ENCODE measurements around the gene CSGALNACT2. TPM values are rescaled to one million over a fixed set of nuclear protein-coding genes. Genes with fewer than 3 reads are reported as not detected.

Gene CSGALNACT2
- total and polyA plus RNA-seq, 2 donors (not counting 1 experiment from before 2014, with no cell fraction given) = 10.9 to 24.0 TPM

GRCh38 chr10:43105102-43105955 is 32.9 kb upstream of the CSGALNACT2 start:
- peak overlapping the region; percentile 90 for H3K4me3 Mint-ChIP-seq
- Histone ChIP-seq H3K27ac (ENCODE audit: low read length in 2 of 2) (peak overlapping the region in 1 of 2 donors; percentile 11), H3K27me3 (replicated peaks in 1 of 4; ENCODE audit: control extremely low read depth in 1 of 4, control insufficient read depth in 3 of 4, insufficient read depth in 4 of 4, low read length in 3 of 4) (peaks cover 0 to 32% (median 2%) of the 10 kb centered on the region in 4 experiments), H3K4me3 (ENCODE audit: control extremely low read depth in 1 of 5, extremely low read depth in 1 of 5, insufficient read depth in 1 of 5, low read depth in 2 of 5, low read length in 4 of 5) (peak overlapping the region; percentile 55 to 82 (median 65)), H4K20me1 (ENCODE audit: control insufficient read depth, insufficient read depth, low read length, poor library complexity, severe bottlenecking) (no peaks in the 10 kb centered on the region), H2AFZ (ENCODE audit: insufficient read depth, low read depth, low read length, poor library complexity, severe bottlenecking) (peak overlapping the region; percentile 97), H3K9me3 (ENCODE audit: control extremely low read depth in 1 of 3, control insufficient read depth in 2 of 3, insufficient read depth in 1 of 3, low read length in 2 of 3) (peaks cover 0 to 4% (median 0%) of the 10 kb centered on the region in 3 donors), H3K4me1 (ENCODE audit: control insufficient read depth in 2 of 2, insufficient read depth in 2 of 2, low read length in 2 of 2) (peaks cover 15 to 26% of the 10 kb centered on the region in 2 donors), H3K79me2 (ENCODE audit: control insufficient read depth, insufficient read depth, low read length) (no peaks in the 10 kb centered on the region), H3K9ac (ENCODE audit: low read length) (peak overlapping the region; percentile 77), H3K4me2 (replicated peaks; ENCODE audit: low read depth, low read length, poor library complexity, severe bottlenecking) (peak overlapping the region; percentile 98), H3K36me3 (replicated peaks in 1 of 2; ENCODE audit: control extremely low read depth in 1 of 2, control insufficient read depth in 1 of 2, extremely low read depth in 1 of 2, insufficient read depth in 2 of 2, low read length in 1 of 2) (no peaks in the 10 kb centered on the region)
- DNase-seq = peak; percentile 85
- under 1% methylated on average over 69 of the region's 71 CpGs for WGBS (ENCODE audit: insufficient coverage)
- POLR2A ChIA-PET = no interaction called here
- ATAC-seq (ENCODE audit: low read depth) = peak; percentile 95
- H3K9me3 Mint-ChIP-seq (ENCODE audit: insufficient read depth) = no peaks in the 10 kb centered on the region
- H3K27me3 Mint-ChIP-seq = peaks cover 17% of the 10 kb centered on the region
- CTCF ChIA-PET = interaction anchor here (0.6 to 1.6 kb wide), 7 partner anchors 9 to 322 kb away, joined by 3 to 6 read pairs (median 3); partner anchors contain the start of genes BMS1 and CSGALNACT2
- TF ChIP-seq, protein P1, sequence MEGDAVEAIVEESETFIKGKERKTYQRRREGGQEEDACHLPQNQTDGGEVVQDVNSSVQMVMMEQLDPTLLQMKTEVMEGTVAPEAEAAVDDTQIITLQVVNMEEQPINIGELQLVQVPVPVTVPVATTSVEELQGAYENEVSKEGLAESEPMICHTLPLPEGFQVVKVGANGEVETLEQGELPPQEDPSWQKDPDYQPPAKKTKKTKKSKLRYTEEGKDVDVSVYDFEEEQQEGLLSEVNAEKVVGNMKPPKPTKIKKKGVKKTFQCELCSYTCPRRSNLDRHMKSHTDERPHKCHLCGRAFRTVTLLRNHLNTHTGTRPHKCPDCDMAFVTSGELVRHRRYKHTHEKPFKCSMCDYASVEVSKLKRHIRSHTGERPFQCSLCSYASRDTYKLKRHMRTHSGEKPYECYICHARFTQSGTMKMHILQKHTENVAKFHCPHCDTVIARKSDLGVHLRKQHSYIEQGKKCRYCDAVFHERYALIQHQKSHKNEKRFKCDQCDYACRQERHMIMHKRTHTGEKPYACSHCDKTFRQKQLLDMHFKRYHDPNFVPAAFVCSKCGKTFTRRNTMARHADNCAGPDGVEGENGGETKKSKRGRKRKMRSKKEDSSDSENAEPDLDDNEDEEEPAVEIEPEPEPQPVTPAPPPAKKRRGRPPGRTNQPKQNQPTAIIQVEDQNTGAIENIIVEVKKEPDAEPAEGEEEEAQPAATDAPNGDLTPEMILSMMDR (IDR thresholded peaks at IDR 0.05) = peak; percentile 99
- TF ChIP-seq EZH2 (IDR thresholded peaks at IDR 0.05; ENCODE audit: borderline replicate concordance, insufficient read depth, low read depth, low read length, poor library complexity, severe bottlenecking) = no peak
- intact Hi-C loops (cut with micrococcal nuclease) = loop anchor here (1.0 to 5.0 kb wide), 3 partner anchors 33 to 353 kb away; partner anchors contain the start of gene CSGALNACT2
- peaks cover 17% of the 10 kb centered on the region for H3K4me1 Mint-ChIP-seq
- H3K27ac Mint-ChIP-seq = peak overlapping the region; percentile 50

DNA sequence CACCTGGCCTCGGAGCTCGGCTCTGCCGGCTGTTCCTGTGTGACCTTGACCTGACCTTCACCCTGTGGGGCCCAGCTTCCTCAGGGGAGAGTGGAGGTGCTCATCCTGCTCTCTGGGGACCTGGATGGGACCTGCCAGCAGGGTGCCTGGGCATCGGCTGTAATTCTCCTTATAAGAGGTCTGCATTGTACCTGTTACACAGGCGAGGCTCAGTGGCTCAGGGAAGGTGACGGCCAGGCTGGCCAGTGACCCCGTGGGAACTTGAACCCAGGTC is 32.4 kb upstream of the CSGALNACT2 start:
- H3K9me3 Mint-ChIP-seq (ENCODE audit: insufficient read depth) = no peaks in the 10 kb centered on the region
- Histone ChIP-seq H3K27ac (ENCODE audit: low read length in 2 of 2) (peak overlapping the region in 1 of 2 donors; percentile 11), H2AFZ (ENCODE audit: insufficient read depth, low read depth, low read length, poor library complexity, severe bottlenecking) (peak overlapping the region; percentile 97), H3K9ac (ENCODE audit: low read length) (no peak overlapping the region), H3K36me3 (replicated peaks in 1 of 2; ENCODE audit: control extremely low read depth in 1 of 2, control insufficient read depth in 1 of 2, extremely low read depth in 1 of 2, insufficient read depth in 2 of 2, low read length in 1 of 2) (no peaks in the 10 kb centered on the region), H4K20me1 (ENCODE audit: control insufficient read depth, insufficient read depth, low read length, poor library complexity, severe bottlenecking) (no peaks in the 10 kb centered on the region), H3K79me2 (ENCODE audit: control insufficient read depth, insufficient read depth, low read length) (no peaks in the 10 kb centered on the region), H3K27me3 (replicated peaks in 1 of 4; ENCODE audit: control extremely low read depth in 1 of 4, control insufficient read depth in 3 of 4, insufficient read depth in 4 of 4, low read length in 3 of 4) (peaks cover 0 to 32% (median 2%) of the 10 kb centered on the region in 4 experiments), H3K4me3 (ENCODE audit: control extremely low read depth in 1 of 5, extremely low read depth in 1 of 5, insufficient read depth in 1 of 5, low read depth in 2 of 5, low read length in 4 of 5) (peak overlapping the region in 1 of 5 experiments; percentile 82), H3K9me3 (ENCODE audit: control extremely low read depth in 1 of 3, control insufficient read depth in 2 of 3, insufficient read depth in 1 of 3, low read length in 2 of 3) (peaks cover 0 to 4% (median 0%) of the 10 kb centered on the region in 3 donors), H3K4me1 (ENCODE audit: control insufficient read depth in 2 of 2, insufficient read depth in 2 of 2, low read length in 2 of 2) (peaks cover 15 to 31% of the 10 kb centered on the region in 2 donors), H3K4me2 (replicated peaks; ENCODE audit: low read depth, low read length, poor library complexity, severe bottlenecking) (peak overlapping the region; percentile 98)
- ChIA-PET CTCF (interaction anchor here (0.6 to 1.6 kb wide), 2 partner anchors 32 to 240 kb away, joined by 3 to 6 read pairs; partner anchors contain the start of gene CSGALNACT2), POLR2A (no interaction called here)
- peak overlapping the region; percentile 90 for H3K4me3 Mint-ChIP-seq
- H3K27ac Mint-ChIP-seq = no peak overlapping the region
- H3K4me1 Mint-ChIP-seq = peaks cover 17% of the 10 kb centered on the region
- 47% methylated on average over 7 of the region's 7 CpGs for WGBS (ENCODE audit: insufficient coverage)
- ATAC-seq (ENCODE audit: low read depth) (no peak), DNase-seq (no peak)
- peaks cover 16% of the 10 kb centered on the region for H3K27me3 Mint-ChIP-seq
- intact Hi-C loops (cut with micrococcal nuclease) = loop anchor here (1.0 to 5.0 kb wide), 3 partner anchors 32 to 354 kb away; partner anchors contain the start of gene CSGALNACT2
- TF ChIP-seq, protein P1 (IDR thresholded peaks at IDR 0.05) = no peak
- no peak for TF ChIP-seq EZH2 (IDR thresholded peaks at IDR 0.05; ENCODE audit: borderline replicate concordance, insufficient read depth, low read depth, low read length, poor library complexity, severe bottlenecking)

Measured in B cell (primary cell).